ENCODE measurements around the gene FKBP14.

DNA sequence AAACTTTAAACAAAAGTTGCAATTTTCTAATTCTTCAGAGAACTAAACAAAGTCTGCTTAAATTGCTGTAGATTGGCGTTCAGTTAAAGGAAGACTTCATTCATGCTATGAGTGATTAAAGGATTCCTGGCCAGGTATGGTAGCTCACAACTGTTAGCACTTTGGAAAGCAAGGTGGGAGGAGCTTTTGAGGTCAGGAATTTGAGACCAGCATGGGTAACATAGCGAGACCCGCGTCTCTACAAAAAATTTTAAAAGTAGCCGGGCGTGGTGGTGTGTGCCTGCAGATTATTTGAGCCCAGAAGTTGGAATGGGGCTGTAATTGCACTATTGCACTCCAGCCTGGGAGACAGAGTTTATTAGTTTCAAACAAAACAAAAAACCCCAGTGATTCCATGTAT is 23.4 kb downstream of the FKBP14 start:
- TF ChIP-seq POLR2A (IDR thresholded peaks at IDR 0.05): no peak
- TF ChIP-seq, protein P1, sequence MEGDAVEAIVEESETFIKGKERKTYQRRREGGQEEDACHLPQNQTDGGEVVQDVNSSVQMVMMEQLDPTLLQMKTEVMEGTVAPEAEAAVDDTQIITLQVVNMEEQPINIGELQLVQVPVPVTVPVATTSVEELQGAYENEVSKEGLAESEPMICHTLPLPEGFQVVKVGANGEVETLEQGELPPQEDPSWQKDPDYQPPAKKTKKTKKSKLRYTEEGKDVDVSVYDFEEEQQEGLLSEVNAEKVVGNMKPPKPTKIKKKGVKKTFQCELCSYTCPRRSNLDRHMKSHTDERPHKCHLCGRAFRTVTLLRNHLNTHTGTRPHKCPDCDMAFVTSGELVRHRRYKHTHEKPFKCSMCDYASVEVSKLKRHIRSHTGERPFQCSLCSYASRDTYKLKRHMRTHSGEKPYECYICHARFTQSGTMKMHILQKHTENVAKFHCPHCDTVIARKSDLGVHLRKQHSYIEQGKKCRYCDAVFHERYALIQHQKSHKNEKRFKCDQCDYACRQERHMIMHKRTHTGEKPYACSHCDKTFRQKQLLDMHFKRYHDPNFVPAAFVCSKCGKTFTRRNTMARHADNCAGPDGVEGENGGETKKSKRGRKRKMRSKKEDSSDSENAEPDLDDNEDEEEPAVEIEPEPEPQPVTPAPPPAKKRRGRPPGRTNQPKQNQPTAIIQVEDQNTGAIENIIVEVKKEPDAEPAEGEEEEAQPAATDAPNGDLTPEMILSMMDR (IDR thresholded peaks at IDR 0.05): no peak
